Tibial nerve (tissue), 4 donors: Measurements from ENCODE around the gene RGS6.

ENCODE experiments used
- CTCF ChIP-seq, 5 experiments: fragments of 200-600 bp in 3 of 5; fragments of 450-650 bp in 2 of 5; sonication (generic) in 3 of 5; IDR thresholded peaks; one replicate each; pipeline ENCODE4 v1.5.1; 2016 to 2019; ENCODE audit warnings: antibody characterized with exemption in 5 of 5, mild to moderate bottlenecking in 3 of 5, moderate library complexity in 2 of 5
- EP300 ChIP-seq, 2 donors: sonication (generic); formaldehyde crosslinking; IDR thresholded peaks; one replicate each; pipeline ENCODE4 v1.6.1; 2017; ENCODE audit warnings: antibody characterized with exemption in 2 of 2, mild to moderate bottlenecking in 1 of 2
- POLR2A ChIP-seq, 2 donors: fragments of 450-650 bp; IDR thresholded peaks; one replicate each; pipeline ENCODE4 v1.6.1; 2017; ENCODE audit warnings: antibody characterized with exemption in 2 of 2, mild to moderate bottlenecking in 2 of 2, moderate library complexity in 2 of 2

- TF ChIP-seq CTCF (IDR thresholded peaks at IDR 0.05), result peak; percentile 40 to 66 (median 63)
- TF ChIP-seq POLR2A (IDR thresholded peaks at IDR 0.05), result no peak
- TF ChIP-seq EP300 (IDR thresholded peaks at IDR 0.05), result peak in 1 of 2 donors; percentile 22
Measured at GRCh38 chr14:72291908-72292688, 359.9 kb downstream of the RGS6 start.
